HL-60 (cell line): ENCODE measurements around the gene SOX4.

ENCODE experiments used
- CTCF ChIP-seq: IDR thresholded peaks from one replicate; pipeline ENCODE4 v1.5.1; 2011; ENCODE audit warnings: low read length, control low read depth, inconsistent platforms; ENCODE audit not compliant: insufficient read depth
- GABPA ChIP-seq: IDR thresholded peaks from 2 replicates; pipeline ENCODE4 v1.6.1; 2012; ENCODE audit warnings: low read depth
- POLR2AphosphoS5 ChIP-seq: IDR thresholded peaks from 2 replicates; pipeline ENCODE4 v1.6.1; 2012; ENCODE audit warnings: low read depth
- SPI1 ChIP-seq: IDR thresholded peaks from 2 replicates; pipeline ENCODE4 v1.6.1; 2012; ENCODE audit warnings: low read depth, mild to moderate bottlenecking, borderline replicate concordance
- TF ChIP-seq, protein P1 (sequence below): IDR thresholded peaks from 2 replicates; pipeline ENCODE4 v1.6.1; 2012; ENCODE audit warnings: low read depth; ENCODE audit not compliant: insufficient replicate concordance

- TF ChIP-seq CTCF (no peak), POLR2AphosphoS5 (no peak), GABPA (no peak), SPI1 (no peak)
- TF ChIP-seq, protein P1, sequence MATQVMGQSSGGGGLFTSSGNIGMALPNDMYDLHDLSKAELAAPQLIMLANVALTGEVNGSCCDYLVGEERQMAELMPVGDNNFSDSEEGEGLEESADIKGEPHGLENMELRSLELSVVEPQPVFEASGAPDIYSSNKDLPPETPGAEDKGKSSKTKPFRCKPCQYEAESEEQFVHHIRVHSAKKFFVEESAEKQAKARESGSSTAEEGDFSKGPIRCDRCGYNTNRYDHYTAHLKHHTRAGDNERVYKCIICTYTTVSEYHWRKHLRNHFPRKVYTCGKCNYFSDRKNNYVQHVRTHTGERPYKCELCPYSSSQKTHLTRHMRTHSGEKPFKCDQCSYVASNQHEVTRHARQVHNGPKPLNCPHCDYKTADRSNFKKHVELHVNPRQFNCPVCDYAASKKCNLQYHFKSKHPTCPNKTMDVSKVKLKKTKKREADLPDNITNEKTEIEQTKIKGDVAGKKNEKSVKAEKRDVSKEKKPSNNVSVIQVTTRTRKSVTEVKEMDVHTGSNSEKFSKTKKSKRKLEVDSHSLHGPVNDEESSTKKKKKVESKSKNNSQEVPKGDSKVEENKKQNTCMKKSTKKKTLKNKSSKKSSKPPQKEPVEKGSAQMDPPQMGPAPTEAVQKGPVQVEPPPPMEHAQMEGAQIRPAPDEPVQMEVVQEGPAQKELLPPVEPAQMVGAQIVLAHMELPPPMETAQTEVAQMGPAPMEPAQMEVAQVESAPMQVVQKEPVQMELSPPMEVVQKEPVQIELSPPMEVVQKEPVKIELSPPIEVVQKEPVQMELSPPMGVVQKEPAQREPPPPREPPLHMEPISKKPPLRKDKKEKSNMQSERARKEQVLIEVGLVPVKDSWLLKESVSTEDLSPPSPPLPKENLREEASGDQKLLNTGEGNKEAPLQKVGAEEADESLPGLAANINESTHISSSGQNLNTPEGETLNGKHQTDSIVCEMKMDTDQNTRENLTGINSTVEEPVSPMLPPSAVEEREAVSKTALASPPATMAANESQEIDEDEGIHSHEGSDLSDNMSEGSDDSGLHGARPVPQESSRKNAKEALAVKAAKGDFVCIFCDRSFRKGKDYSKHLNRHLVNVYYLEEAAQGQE = no peak
Measured at GRCh38 chr6:21596145-21596948, 2.8 kb downstream of the SOX4 start.
